HG03064 (cell line): ENCODE measurements around the gene FRMD7.
"Not testable (repeated sequence)": the region's sequence is repeated elsewhere in the genome, so short reads cannot be mapped to it uniquely, and the experiment has no call there.

Source experiments
- ATAC-seq: cut with Tn5 transposase; IDR thresholded peaks from one replicate; pipeline ENCODE4 v1.9.1; 2021; ENCODE audit warnings: low read depth; ENCODE audit not compliant: unreplicated experiment

Gene FRMD7

GRCh38 chrX:132127743-132128142 lies at the start of gene FRMD7:
Gene FRMD7, minus strand, starts transcription at chrX:132128020. Its CDS starts 176 bp downstream, at chrX:132127844.
- ATAC-seq: no peak

GRCh38 chrX:132173647-132174046 lies 45.8 kb upstream of the FRMD7 start:
- no peak for ATAC-seq

GRCh38 chrX:132171881-132172280 lies 44.1 kb upstream of the FRMD7 start:
- no peak for ATAC-seq

- ATAC-seq: no peak
Observed at GRCh38 chrX:132171478-132171877, 43.7 kb upstream of the FRMD7 start.

- no peak for ATAC-seq
Observed at GRCh38 chrX:132169554-132169953, 41.7 kb upstream of the FRMD7 start.

- ATAC-seq: no peak
Observed at GRCh38 chrX:132165651-132166050, 37.8 kb upstream of the FRMD7 start.

- ATAC-seq: no peak
Observed at GRCh38 chrX:132165005-132165404, 37.2 kb upstream of the FRMD7 start.

- not testable (repeated sequence) for ATAC-seq
Observed at GRCh38 chrX:132163094-132163493, 35.3 kb upstream of the FRMD7 start.

- no peak for ATAC-seq
Observed at GRCh38 chrX:132153166-132153565, 25.3 kb upstream of the FRMD7 start.

- no peak for ATAC-seq
Observed at GRCh38 chrX:132146456-132146855, 18.6 kb upstream of the FRMD7 start.

GRCh38 chrX:132144061-132144460 lies 16.2 kb upstream of the FRMD7 start:
- no peak for ATAC-seq

GRCh38 chrX:132125906-132126305 lies 1.9 kb downstream of the FRMD7 start:
- no peak for ATAC-seq

GRCh38 chrX:132120913-132121312 lies 6.9 kb downstream of the FRMD7 start:
- no peak for ATAC-seq

GRCh38 chrX:132119821-132120515 lies 7.9 kb downstream of the FRMD7 start:
- no peak for ATAC-seq

- no peak for ATAC-seq
Observed at GRCh38 chrX:132119283-132119682, 8.5 kb downstream of the FRMD7 start.

GRCh38 chrX:132118358-132118757 lies 9.5 kb downstream of the FRMD7 start:
- ATAC-seq: no peak

GRCh38 chrX:132115792-132116191 lies 12.0 kb downstream of the FRMD7 start:
- no peak for ATAC-seq

- ATAC-seq: no peak
Observed at GRCh38 chrX:132114607-132115006, 13.2 kb downstream of the FRMD7 start.

- ATAC-seq: no peak
Observed at GRCh38 chrX:132107291-132107690, 20.5 kb downstream of the FRMD7 start.

GRCh38 chrX:132101799-132102198 lies 26.0 kb downstream of the FRMD7 start:
- ATAC-seq: no peak

- ATAC-seq: no peak
Observed at GRCh38 chrX:132101206-132101605, 26.6 kb downstream of the FRMD7 start.

- not testable (repeated sequence) for ATAC-seq
Observed at GRCh38 chrX:132098704-132099103, 29.1 kb downstream of the FRMD7 start.

- no peak for ATAC-seq
Observed at GRCh38 chrX:132094164-132094563, 33.7 kb downstream of the FRMD7 start.
